ENCODE measurements around the gene STUM.
"Not testable (repeated sequence)": the region's sequence is repeated elsewhere in the genome, so short reads cannot be mapped to it uniquely, and the experiment has no call there.

The STUM gene

GRCh38 chr1:226548256-226549093 is at the start of gene STUM:
STUM (plus strand) TSS chr1:226548764; CDS start chr1:226548905, 141 bp downstream.
- peak; percentile 18 for DNase-seq (ENCODE audit: low read depth)

- DNase-seq (ENCODE audit: low read depth): not testable (repeated sequence)
These were observed 48.9 kb upstream of the STUM start for GRCh38 chr1:226499699-226500098.

GRCh38 chr1:226506021-226506420 is 42.5 kb upstream of the STUM start:
- no peak for DNase-seq (ENCODE audit: low read depth)

- no peak for DNase-seq (ENCODE audit: low read depth)
These were observed 41.6 kb upstream of the STUM start for GRCh38 chr1:226506921-226507320.

- DNase-seq (ENCODE audit: low read depth): no peak
These were observed 38.1 kb upstream of the STUM start for GRCh38 chr1:226510453-226510852.

- no peak for DNase-seq (ENCODE audit: low read depth)
These were observed 37.3 kb upstream of the STUM start for GRCh38 chr1:226511296-226511695.

- no peak for DNase-seq (ENCODE audit: low read depth)
These were observed 36.4 kb upstream of the STUM start for GRCh38 chr1:226512076-226512728.

- DNase-seq (ENCODE audit: low read depth): no peak
These were observed 30.2 kb upstream of the STUM start for GRCh38 chr1:226518375-226518774.

GRCh38 chr1:226519135-226519534 is 29.4 kb upstream of the STUM start:
- DNase-seq (ENCODE audit: low read depth): no peak

- DNase-seq (ENCODE audit: low read depth): no peak
These were observed 28.6 kb upstream of the STUM start for GRCh38 chr1:226519716-226520598.

- no peak for DNase-seq (ENCODE audit: low read depth)
These were observed 27.8 kb upstream of the STUM start for GRCh38 chr1:226520640-226521355.

- no peak for DNase-seq (ENCODE audit: low read depth)
These were observed 24.7 kb upstream of the STUM start for GRCh38 chr1:226523646-226524406.

- DNase-seq (ENCODE audit: low read depth): no peak
These were observed 24.0 kb upstream of the STUM start for GRCh38 chr1:226524547-226524946.

GRCh38 chr1:226525750-226526149 is 22.8 kb upstream of the STUM start:
- DNase-seq (ENCODE audit: low read depth): no peak

GRCh38 chr1:226526801-226527595 is 21.6 kb upstream of the STUM start:
- no peak for DNase-seq (ENCODE audit: low read depth)

- no peak for DNase-seq (ENCODE audit: low read depth)
These were observed 18.7 kb upstream of the STUM start for GRCh38 chr1:226529891-226530290.

- no peak for DNase-seq (ENCODE audit: low read depth)
These were observed 18.0 kb upstream of the STUM start for GRCh38 chr1:226530591-226530990.

GRCh38 chr1:226531360-226532093 is 17.0 kb upstream of the STUM start:
- no peak for DNase-seq (ENCODE audit: low read depth)

- DNase-seq (ENCODE audit: low read depth): no peak
These were observed 16.0 kb upstream of the STUM start for GRCh38 chr1:226532553-226532952.

- no peak for DNase-seq (ENCODE audit: low read depth)
These were observed 15.3 kb upstream of the STUM start for GRCh38 chr1:226533220-226533619.
